GM13977 (cell line): ENCODE data around the gene C3orf22.

ENCODE experiments used
- DNase-seq: peaks from one replicate; pipeline ENCODE4 v3.0.0; 2012; ENCODE audit warnings: low spot score
- in situ Hi-C: fragments of 300-500 bp; cut with MboI; formaldehyde crosslinking; loops from one replicate; pipeline ENCODE4 v1.12.0; 2022; ENCODE audit warnings: low sequenced_read_pairs, low pct_unique_long_range_greater_than_20kb, mixed read lengths, inconsistent platforms; ENCODE audit not compliant: unreplicated experiment
- TF ChIP-seq, protein P1 (sequence below): IDR thresholded peaks from 2 replicates; pipeline ENCODE4 v1.5.1; 2012; ENCODE audit warnings: mild to moderate bottlenecking, control low read depth; ENCODE audit not compliant: insufficient read depth; ENCODE audit errors: extremely low read depth, missing control alignments

C3orf22 gene

GRCh38 chr3:126523745-126524428, 34.8 kb downstream of the C3orf22 start, which contains the start of gene CHST13:
Gene CHST13, plus strand, starts transcription at chr3:126524155. Its CDS starts 178 bp downstream, at chr3:126524333.
- in situ Hi-C loops: no loop called here
- TF ChIP-seq, protein P1, sequence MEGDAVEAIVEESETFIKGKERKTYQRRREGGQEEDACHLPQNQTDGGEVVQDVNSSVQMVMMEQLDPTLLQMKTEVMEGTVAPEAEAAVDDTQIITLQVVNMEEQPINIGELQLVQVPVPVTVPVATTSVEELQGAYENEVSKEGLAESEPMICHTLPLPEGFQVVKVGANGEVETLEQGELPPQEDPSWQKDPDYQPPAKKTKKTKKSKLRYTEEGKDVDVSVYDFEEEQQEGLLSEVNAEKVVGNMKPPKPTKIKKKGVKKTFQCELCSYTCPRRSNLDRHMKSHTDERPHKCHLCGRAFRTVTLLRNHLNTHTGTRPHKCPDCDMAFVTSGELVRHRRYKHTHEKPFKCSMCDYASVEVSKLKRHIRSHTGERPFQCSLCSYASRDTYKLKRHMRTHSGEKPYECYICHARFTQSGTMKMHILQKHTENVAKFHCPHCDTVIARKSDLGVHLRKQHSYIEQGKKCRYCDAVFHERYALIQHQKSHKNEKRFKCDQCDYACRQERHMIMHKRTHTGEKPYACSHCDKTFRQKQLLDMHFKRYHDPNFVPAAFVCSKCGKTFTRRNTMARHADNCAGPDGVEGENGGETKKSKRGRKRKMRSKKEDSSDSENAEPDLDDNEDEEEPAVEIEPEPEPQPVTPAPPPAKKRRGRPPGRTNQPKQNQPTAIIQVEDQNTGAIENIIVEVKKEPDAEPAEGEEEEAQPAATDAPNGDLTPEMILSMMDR: no peak

DNA sequence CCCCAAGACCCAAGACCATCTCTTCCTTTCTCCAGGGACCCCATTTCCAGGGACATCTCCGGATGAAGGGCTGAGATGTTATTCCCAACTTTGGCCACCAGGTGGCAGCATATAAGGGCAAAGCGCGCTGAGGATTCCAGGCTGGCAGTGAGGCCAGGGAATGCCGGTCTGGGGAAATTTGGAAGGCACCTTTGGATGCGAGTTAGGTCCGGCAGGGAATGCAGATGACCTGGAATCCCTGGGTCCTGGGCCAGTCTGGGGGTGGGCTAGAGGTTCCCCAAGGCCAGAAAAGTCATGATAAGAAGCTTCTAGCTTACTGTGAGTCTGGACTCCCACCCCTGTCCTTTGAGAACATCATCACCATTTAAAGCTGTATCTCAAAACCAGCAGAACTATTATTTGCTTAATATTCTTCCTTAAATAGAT, 36.4 kb downstream of the C3orf22 start:
- in situ Hi-C loops: no loop called here
- DNase-seq: peak; percentile 83
- TF ChIP-seq, protein P1: peak; percentile 88

More at GRCh38 chr3:126523745-126524428, 34.8 kb downstream of the C3orf22 start, which contains the start of gene CHST13:
- no peak for DNase-seq

GRCh38 chr3:126521122-126521891, 37.4 kb downstream of the C3orf22 start:
- in situ Hi-C loops: no loop called here
- TF ChIP-seq, protein P1: no peak
- DNase-seq: no peak

DNA sequence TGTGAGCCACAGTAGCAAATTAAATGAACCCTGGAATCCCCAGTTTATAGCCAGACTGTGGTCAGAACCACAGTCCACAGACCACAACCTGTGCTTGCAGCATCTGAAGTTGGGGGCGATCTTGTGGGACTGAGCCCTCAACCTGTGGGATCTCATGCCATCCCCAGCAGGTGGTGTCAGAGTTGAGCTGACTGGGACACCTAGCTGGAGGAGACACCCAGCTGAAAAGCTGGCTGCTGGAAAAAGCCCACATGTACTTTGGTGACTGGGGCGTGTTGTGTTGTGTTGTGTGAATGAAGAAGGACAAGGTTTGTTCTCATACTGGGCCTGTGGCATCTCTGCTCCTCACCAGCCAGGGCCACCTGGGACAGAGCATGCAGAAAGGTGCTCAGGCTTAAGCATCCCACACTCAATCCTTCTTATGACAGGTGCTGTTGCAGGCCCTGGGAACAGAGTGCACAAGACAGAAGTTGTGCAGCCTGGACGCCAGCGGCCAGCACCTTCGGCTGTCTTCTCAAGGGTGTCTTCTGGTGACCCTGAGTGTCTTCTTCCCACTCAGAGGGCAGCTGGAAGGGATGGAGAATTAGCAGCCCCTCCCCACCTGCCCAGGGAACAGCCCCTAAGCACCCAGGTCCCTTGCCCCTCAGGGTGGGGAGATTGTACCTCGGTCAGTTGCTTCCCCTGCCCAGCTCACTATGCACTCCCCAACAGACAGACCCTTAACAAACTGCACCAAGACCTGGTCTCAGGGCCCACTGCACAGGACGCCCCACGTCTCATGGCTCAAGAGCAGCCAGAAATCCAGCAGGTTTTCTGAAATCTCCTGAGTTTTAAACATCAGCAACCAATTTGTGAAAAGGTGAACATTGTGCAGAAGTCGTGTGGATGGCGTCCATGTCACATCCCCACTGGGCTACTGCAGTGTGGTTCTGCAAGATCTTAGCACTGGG, 39.0 kb downstream of the C3orf22 start:
- in situ Hi-C loops: no loop called here
- no peak for DNase-seq
- TF ChIP-seq, protein P1: no peak

DNA sequence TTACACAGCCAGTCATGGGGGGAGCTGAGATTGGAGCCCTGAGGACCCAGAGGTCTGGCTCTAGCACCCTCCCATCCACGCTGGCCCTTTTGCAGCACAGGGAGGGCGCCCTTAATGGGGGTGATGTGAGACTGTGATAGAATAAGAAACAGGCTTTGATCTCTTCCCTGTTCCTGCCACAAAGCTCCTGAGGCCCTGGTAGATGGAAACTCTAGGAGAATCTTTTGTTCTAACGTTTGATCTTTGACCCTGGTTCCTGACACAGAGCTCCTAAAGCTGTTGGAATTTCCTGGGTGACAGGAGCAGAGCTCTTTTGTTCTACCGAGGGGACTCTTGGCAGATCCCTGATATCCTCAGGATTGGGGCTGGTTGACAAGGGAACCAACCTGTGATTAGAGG, 40.0 kb downstream of the C3orf22 start:
- no peak for DNase-seq
- in situ Hi-C loops: no loop called here
- TF ChIP-seq, protein P1: no peak
